ENCODE data around the gene RNASE4. TPM values are rescaled to one million over a fixed set of nuclear protein-coding genes. Genes with fewer than 3 reads are reported as not detected.

Gene RNASE4
- total RNA-seq, 1 donor from 2014 or later = 5.7 TPM

DNA sequence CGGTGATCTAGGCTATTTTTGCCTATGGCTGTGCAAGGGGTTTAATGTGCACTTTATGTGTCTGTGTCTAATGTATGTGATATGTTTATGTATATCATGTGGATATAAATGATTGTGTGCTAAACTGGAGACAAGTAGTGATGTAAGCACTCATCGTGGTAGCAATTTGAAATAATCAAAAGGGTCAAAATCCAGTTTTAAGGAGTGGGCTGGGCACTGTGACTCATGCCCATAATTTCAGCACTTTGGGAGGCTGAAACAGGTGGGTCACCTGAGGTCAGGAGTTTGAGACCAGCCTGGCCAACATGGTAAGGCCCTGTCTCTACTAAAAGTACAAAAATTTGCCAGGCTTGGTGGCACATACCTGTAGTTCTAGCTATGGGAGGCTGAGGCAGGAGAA lies 64.1 kb downstream of the RNASE4 start:
- Mint-ChIP-seq H3K4me3 (ENCODE audit: low read depth) (no peak overlapping the region), H3K27me3 (no peaks in the 10 kb centered on the region), H3K9me3 (ENCODE audit: low read depth) (peaks cover 9% of the 10 kb centered on the region), H3K27ac (no peak overlapping the region), H3K4me1 (ENCODE audit: low read depth) (no peaks in the 10 kb centered on the region), H3K36me3 (ENCODE audit: insufficient read depth) (peaks cover 3% of the 10 kb centered on the region)
- no peak for DNase-seq (ENCODE audit: low spot score, unreplicated experiment)
- TF ChIP-seq, protein P1, sequence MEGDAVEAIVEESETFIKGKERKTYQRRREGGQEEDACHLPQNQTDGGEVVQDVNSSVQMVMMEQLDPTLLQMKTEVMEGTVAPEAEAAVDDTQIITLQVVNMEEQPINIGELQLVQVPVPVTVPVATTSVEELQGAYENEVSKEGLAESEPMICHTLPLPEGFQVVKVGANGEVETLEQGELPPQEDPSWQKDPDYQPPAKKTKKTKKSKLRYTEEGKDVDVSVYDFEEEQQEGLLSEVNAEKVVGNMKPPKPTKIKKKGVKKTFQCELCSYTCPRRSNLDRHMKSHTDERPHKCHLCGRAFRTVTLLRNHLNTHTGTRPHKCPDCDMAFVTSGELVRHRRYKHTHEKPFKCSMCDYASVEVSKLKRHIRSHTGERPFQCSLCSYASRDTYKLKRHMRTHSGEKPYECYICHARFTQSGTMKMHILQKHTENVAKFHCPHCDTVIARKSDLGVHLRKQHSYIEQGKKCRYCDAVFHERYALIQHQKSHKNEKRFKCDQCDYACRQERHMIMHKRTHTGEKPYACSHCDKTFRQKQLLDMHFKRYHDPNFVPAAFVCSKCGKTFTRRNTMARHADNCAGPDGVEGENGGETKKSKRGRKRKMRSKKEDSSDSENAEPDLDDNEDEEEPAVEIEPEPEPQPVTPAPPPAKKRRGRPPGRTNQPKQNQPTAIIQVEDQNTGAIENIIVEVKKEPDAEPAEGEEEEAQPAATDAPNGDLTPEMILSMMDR (IDR thresholded peaks at IDR 0.05; ENCODE audit: unreplicated experiment) = no peak

DNA sequence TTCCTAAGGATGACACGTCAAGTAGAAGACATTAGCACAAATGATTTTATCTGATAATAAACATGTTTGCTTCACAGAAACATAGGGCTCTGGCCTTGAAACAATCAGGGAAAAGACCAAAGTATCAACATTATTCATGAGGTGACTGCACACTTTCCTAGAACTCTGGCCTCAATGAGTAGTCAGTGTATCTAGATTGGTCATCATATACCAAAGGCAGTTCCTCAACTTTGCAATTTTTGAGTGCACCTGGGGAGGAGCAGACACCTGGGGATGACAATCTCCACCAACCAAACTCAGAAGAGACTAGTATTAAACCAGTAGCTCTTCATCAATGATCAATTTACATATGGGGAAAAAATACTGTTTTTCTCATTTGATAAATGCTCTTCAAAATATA lies 65.8 kb downstream of the RNASE4 start:
- no peak overlapping the region for H3K27ac Mint-ChIP-seq
- no peak for DNase-seq (ENCODE audit: low spot score, unreplicated experiment)
- TF ChIP-seq, protein P1 (IDR thresholded peaks at IDR 0.05; ENCODE audit: unreplicated experiment) = no peak
- H3K36me3 Mint-ChIP-seq (ENCODE audit: insufficient read depth) = peaks cover 3% of the 10 kb centered on the region
- no peak overlapping the region for H3K4me3 Mint-ChIP-seq (ENCODE audit: low read depth)
- peaks cover 9% of the 10 kb centered on the region for H3K9me3 Mint-ChIP-seq (ENCODE audit: low read depth)
- no peaks in the 10 kb centered on the region for H3K27me3 Mint-ChIP-seq
- H3K4me1 Mint-ChIP-seq (ENCODE audit: low read depth) = no peaks in the 10 kb centered on the region

Other genes with a start within 250 kb of the RNASE4 start
- 0.04 and 0.05 TPM in 2 replicates for gene KLHL33, start 248.4 kb upstream of the RNASE4 start, total RNA-seq
- gene OSGEP, start 229.7 kb upstream of the RNASE4 start, total RNA-seq = 89.0 and 94.4 TPM in 2 replicates
- 309 and 322 TPM in 2 replicates for gene APEX1, start 229.3 kb upstream of the RNASE4 start, total RNA-seq
- gene PIP4P1, start 223.1 kb upstream of the RNASE4 start, total RNA-seq = 41.1 and 45.6 TPM in 2 replicates
- 45.9 and 48.9 TPM in 2 replicates for gene PNP, start 215.2 kb upstream of the RNASE4 start, total RNA-seq
- gene RNASE10, start 179.0 kb upstream of the RNASE4 start, total RNA-seq = 1.3 and 1.5 TPM in 2 replicates
- gene RNASE9, start 123.5 kb upstream of the RNASE4 start, total RNA-seq = not detected in 2 replicates
- gene RNASE11, start 96.6 kb upstream of the RNASE4 start, total RNA-seq = not detected in 2 replicates
- gene RNASE12, start 93.2 kb upstream of the RNASE4 start, total RNA-seq = not detected in 2 replicates
- not detected in 2 replicates for gene OR6S1, start 42.9 kb upstream of the RNASE4 start, total RNA-seq
- 8.0 and 8.3 TPM in 2 replicates for gene ANG, start 4.2 kb downstream of the RNASE4 start, total RNA-seq
- not detected in 2 replicates for gene EDDM3A, start 61.3 kb downstream of the RNASE4 start, total RNA-seq
- not detected in 2 replicates for gene EDDM3B, start 83.8 kb downstream of the RNASE4 start, total RNA-seq
- gene RNASE6, start 96.7 kb downstream of the RNASE4 start, total RNA-seq = not detected in 2 replicates
- 4.5 and 7.1 TPM in 2 replicates for gene RNASE1, start 118.3 kb downstream of the RNASE4 start, total RNA-seq
- not detected in 2 replicates for gene RNASE3, start 206.8 kb downstream of the RNASE4 start, total RNA-seq

All from progenitor cell of endocrine pancreas (in vitro differentiated cells).